D341Med (cell line): ENCODE measurements around the gene MAPK8.
"Not testable (repeated sequence)": the region's sequence is repeated elsewhere in the genome, so short reads cannot be mapped to it uniquely, and the experiment has no call there.

Source experiments
- DNase-seq: peaks from one replicate; pipeline ENCODE4 v3.0.0; 2012; ENCODE audit warnings: low spot score

Gene MAPK8

DNA sequence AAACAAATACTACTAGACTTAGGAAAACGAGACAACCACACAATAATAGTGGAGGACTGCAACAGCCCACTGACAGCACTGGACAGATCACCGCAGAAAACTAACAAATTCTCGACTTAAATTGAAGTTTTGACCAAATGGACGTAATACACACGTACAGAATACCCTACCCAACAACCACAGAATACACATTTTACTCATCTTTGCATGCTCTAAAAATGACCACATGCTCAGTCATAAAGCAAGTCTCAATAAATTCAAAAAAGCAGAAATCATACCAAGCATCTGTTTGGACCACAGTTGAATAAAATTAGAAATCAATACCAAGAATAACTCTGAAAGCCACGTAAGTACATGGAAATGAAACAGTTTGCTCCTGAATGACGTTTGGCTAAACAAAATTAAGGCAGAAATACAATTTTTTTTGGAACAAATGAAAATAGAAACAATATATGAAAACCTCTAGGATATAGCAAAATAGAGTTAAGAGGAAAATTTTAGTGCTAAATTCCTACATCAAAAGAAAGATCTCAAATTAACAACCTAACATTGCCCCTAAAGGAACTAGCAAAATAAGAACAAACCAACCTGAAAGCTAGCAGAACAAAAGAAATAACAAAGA lies 30.6 kb downstream of the MAPK8 start:
- no peak for DNase-seq

GRCh38 chr10:48340734-48341133 lies 34.3 kb downstream of the MAPK8 start:
- no peak for DNase-seq

- DNase-seq: peak; percentile 45
These were observed 36.6 kb downstream of the MAPK8 start for GRCh38 chr10:48343106-48343505.

DNA sequence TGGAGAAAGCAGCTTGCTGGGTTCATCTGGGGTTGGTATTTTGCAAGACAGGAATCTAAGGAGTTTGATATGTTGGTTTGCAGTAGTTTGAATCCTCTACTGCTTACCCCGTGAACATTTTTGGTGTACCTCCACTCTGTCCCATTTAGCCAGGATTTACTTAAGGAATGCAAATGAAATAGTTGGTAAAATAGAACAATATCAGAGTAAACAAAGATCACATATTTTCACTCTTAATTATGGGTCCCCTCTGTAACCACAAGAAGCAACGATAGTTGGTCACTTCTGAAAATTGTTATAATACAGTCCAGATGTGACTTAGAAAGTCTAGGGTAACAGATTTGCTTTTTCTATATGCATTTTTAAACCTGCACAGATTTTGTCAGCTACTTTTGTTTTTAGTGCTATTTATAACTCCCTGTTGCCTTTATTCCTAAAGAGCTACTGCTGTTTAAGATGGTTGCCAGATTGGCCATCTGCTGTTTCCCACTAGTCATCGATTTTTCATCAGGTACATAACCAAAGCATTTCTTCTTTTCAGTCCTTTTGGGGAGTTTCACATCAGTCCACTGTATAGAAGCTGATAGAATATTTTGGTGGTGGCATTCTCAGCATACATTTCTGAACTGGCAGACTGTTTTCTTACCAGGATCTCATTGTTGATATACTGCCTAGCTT lies 37.6 kb downstream of the MAPK8 start:
- DNase-seq: no peak

DNA sequence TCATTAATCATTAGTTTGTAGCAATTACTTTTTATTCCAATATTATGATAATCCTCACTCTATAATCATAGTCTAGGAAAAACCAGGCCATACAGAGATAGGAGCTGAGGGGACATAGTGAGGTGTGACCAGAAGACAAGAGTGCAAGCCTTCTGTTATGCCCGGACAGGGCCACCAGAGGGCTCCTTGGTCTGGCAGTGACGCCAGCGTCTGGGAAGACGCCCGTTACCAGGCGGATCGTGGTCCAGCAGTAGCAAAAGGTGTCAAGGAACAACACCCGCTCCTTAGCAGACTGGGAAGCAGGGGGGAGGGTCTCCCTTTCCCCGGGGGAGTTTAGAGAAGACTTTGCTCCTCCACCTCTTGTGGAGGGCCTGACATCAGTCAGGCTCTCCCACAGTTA lies 39.8 kb downstream of the MAPK8 start:
- DNase-seq: not testable (repeated sequence)

- not testable (repeated sequence) for DNase-seq
These were observed 41.1 kb downstream of the MAPK8 start for GRCh38 chr10:48347539-48347938.

DNA sequence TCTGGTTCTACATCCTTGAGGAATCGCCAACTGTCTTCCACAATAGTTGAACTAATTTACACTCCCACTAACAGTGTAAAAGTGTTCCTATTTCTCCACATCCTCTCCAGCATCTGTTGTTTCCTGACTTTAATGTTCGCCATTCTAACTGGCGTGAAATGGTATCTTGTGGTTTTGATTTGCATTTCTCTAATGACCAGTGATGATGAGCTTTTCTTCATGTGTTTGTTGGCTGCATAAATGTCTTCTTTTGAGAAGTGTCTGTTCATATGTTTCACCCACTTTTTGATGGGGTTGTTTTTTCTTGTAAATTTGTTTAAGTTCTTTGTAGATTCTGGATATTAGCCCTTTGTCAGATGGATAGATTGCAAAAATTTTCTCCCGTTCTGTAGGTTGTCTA lies 41.5 kb downstream of the MAPK8 start:
- not testable (repeated sequence) for DNase-seq

GRCh38 chr10:48353246-48353645 lies 46.8 kb downstream of the MAPK8 start:
- DNase-seq: no peak

DNA sequence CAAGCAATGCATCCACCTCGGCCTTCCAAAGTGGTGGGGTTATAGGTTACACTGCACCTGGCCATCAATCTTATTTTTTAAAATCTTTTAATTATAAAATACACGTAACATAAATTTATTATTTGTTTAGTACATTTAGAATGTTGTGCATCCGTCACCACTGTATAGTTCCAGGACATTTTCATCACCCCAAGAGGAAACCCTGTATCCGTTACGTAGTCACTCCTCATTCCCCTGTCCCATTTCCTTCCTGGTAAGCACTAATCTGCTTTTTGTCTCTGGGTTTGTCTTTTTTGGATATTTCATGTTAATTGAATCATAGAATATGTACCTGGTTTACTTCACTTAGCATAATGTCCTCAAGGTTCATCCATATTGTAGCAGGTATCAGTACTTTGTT lies 51.2 kb downstream of the MAPK8 start:
- DNase-seq: no peak

GRCh38 chr10:48358162-48358561 lies 51.7 kb downstream of the MAPK8 start:
- DNase-seq: no peak

- no peak for DNase-seq
These were observed 52.4 kb downstream of the MAPK8 start for GRCh38 chr10:48358838-48359237.

DNA sequence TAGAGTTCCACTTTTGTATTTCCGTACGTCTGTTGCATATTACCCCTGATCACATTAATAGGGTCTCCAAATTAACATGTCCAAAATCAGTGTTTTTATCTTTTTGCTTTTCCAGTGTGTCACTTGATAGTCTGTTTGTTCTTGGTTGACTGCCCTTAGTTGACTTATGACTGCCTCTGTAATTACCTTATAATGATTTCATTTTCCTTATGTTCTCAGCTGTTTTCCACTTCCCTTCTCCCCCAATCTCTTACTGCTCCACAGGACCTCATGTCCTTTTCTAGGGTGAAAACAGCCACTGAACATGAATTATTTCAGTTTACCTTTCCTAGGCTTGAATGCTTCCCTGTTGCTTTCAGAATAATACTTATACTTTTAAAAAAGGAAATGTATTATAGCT lies 54.7 kb downstream of the MAPK8 start:
- DNase-seq: no peak

DNA sequence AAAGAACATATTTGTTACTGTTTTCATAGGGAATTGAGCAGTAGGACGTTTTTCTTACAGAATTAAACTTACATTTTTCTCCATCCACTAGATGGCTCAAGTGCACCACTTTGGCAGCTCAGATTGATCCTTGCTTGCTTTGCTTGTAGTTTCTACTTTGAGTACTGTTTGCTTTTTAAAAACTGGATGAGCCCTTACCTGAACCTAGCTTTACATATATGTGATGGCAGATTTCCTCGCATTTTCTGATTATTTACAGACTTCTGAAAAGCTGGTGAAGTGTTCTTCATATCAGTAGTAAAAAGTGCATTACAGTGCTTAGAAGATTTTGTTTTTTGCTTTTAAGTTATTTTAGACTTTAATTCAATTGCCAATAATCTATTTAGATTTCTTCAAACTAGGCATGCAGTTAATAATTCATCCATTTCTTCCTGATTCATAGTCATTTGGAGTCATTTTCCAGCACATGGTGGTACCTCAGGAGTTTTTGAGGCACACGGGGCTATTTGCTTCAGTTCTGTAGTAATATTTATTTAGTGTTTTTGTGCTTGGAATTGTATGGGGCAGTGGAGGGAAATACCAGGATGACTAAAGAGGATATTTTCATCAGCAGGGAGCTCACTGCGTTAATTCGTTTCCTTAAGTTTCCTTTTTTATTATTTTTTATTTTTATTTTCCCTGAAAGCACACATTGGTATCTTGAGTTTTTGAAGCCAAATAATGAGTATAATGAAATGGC lies 57.3 kb downstream of the MAPK8 start:
- DNase-seq: peak; percentile 62

GRCh38 chr10:48364659-48365405 lies 58.4 kb downstream of the MAPK8 start:
- DNase-seq: no peak

DNA sequence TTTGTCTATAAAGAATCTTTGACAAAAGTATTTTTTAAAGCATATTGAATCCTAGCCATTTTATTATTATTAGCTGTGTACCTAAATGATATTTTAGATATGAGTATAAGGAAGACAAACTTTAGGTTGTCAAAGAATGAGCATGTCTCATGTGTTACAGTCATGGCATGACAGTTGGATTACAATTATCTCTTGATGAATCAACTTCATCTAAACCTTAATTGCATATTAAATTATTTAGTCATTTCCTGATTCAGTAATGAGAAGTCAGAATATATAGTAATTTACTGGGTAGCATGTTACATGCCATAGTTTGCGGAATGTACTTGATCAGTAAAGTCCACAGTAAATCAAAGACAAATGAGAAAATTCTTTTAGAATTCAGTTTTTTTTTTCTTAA lies 59.2 kb downstream of the MAPK8 start:
- no peak for DNase-seq

GRCh38 chr10:48366261-48366660 lies 59.8 kb downstream of the MAPK8 start:
- DNase-seq: no peak

DNA sequence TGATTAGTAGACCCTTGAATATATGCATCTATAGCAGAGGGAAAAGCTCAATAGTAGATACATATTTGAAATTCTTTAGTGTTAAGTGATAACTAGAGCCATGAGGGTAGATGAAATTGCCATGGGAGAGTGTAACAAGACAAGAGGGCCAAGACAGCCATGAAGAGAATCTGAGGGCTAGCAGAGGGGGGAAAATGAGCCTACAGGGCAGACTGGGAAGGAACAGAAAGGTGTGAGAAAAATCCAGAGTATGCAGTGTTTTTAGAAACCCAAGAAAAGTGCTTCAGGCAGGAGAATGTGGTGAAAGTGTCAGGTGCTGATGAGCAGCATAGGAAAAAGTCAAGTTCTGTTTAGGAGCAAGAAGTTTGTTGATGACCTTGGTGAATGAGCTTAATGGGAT lies 63.0 kb downstream of the MAPK8 start:
- no peak for DNase-seq

- DNase-seq: no peak
These were observed 71.5 kb downstream of the MAPK8 start for GRCh38 chr10:48377751-48378530.

DNA sequence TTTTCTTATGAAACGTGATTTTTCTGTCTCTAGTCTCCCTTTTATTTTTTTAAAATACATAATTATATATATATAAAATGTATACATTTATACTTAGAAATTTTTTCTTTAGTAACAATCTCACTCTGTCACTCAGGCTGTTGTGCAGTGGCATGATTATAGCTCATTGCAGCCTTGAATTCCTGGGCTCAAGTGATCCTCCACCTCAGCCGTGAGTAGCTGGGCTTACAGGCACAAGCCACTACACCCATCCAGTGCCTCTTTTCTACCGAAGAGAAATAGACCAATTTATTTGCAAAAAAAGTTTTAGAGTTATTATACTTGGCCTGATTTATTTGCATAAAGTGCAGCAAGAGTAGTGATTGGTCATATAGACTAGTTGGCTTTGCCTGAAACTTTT lies 72.2 kb downstream of the MAPK8 start:
- DNase-seq: no peak

DNA sequence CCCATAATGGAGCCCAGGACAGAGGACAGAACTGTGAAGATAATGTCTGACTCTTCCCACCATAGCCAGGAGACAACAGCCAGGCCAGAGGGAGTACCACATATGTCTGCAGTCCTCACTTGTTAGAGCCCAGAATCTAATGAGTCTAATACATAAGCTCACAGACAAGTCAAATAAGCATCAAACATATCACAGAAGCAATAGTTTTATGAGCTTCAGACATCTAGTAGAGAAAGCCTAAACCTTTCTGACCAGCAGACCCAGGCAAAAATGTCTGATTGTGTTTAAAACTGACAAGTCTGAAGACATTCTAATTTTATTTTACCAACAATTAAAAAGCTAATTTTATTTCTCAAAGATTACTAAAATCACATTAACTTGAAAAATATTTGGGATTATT lies 75.5 kb downstream of the MAPK8 start:
- no peak for DNase-seq

DNA sequence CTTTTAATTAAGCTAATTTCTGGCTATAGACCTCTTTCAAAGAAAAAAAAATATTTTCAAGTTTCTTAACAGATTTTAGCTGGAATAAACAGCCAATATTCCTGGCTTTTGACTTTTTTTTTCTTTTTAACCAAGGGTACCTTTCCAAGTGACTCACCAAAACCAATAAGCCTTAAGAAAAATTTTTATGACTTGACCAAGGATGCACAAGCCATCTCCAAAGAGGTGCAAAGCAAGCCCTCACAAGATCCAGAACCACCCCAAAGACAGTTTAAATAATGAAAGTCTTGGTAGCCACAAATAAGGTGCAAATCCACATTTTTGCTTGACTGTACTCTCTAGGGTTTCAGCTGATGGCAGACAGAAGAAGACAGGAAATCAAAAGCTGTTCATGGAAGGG lies 76.5 kb downstream of the MAPK8 start:
- no peak for DNase-seq

DNA sequence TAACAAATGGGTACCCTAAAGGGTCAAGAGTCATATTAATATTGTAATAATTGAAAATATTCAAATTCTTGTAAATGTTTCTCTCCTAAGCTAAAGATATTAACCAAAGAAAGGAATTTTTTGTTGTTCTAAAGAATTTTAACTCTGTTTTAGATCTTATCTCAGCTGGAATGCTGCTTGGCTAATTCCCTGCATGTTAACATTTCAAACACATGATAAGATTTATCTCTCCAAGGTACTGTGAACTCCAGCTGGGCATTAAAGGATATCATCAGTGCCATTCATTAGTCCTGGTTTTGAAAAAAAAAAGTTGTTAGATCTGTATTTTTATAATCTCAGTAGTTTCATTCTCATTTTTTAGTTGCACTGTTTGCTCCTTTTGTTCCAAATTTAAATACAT lies 76.9 kb downstream of the MAPK8 start:
- DNase-seq: no peak
